Activated T-cell treated with anti-CD3 and anti-CD28 coated beads, Interleukin-2, amount 50 U/mL, for 72 hours (primary cell): Measurements from ENCODE around the gene ITPKA. TPM values are rescaled to one million over a fixed set of nuclear protein-coding genes. Genes with fewer than 3 reads are reported as not detected.

Experiments used
- ATAC-seq, 2 donors: fragments of 150-1000 bp; cut with Tn5 transposase; replicated peaks in 1 of 2; 2 replicates each; pipeline ENCODE4 v1.10.0; 2021; ENCODE audit warnings: moderate library complexity in 2 of 2, mild to moderate bottlenecking in 1 of 2
- DNase-seq, 2 donors: peaks; one replicate each; pipeline ENCODE4 v3.0.0; 2021 to 2022; ENCODE audit warnings: mixed read lengths in 1 of 2
- H3K27ac Mint-ChIP-seq: one replicate; pipeline ENCODE4 v1.8.0; 2022; ENCODE audit warnings: mild to moderate bottlenecking, moderate library complexity, mixed read lengths
- H3K27me3 Mint-ChIP-seq: one replicate; pipeline ENCODE4 v1.8.0; 2022; ENCODE audit warnings: low read depth, mixed read lengths
- H3K36me3 Mint-ChIP-seq, 2 donors: one replicate each; pipeline ENCODE4 v1.8.0; 2022; ENCODE audit warnings: mixed read lengths in 2 of 2, mild to moderate bottlenecking in 1 of 2; ENCODE audit not compliant: insufficient read depth in 2 of 2
- H3K4me1 Mint-ChIP-seq: one replicate; pipeline ENCODE4 v1.8.0; 2022; ENCODE audit warnings: low read depth, mixed read lengths
- H3K4me3 Mint-ChIP-seq, 2 donors: one replicate each; pipeline ENCODE4 v1.8.0; 2022; ENCODE audit warnings: mild to moderate bottlenecking in 2 of 2, mixed read lengths in 2 of 2, moderate library complexity in 2 of 2
- H3K9me3 Mint-ChIP-seq, 2 donors: one replicate each; pipeline ENCODE4 v1.8.0; 2022; ENCODE audit warnings: mixed read lengths in 2 of 2
- total RNA-seq, 2 donors: library from RNA; stranded (reverse); gene quantifications; one replicate each; pipeline ENCODE4 v1.2.3, GENCODE V29; 2022

Gene ITPKA
- total RNA-seq, 2 donors from 2014 or later = 12.9 to 14.9 TPM

DNA sequence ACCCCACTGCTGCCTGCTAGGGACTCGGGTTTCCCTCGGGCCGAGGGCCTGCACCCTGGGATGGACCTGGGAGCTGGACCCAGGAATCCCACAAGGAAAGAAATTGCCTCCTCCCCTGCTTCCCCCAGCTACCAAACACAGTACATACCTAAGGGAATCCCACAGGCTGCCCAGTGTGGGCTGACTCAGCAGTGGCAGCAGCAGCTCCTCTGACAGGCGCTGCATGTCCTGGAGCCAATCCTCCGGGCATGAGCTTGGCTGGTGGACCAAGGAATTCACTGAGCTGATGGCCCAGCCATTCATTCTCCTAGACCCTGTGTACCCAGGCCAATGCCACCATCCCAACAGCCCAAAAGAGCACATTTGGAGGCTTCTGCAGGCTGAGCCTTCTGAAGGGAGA lies 29.4 kb downstream of the ITPKA start:
- DNase-seq (no peak), ATAC-seq (no peak)
- Mint-ChIP-seq H3K36me3 (peaks cover 2% of the 10 kb centered on the region in 2 donors), H3K9me3 (no peaks in the 10 kb centered on the region), H3K27me3 (no peaks in the 10 kb centered on the region), H3K27ac (no peak overlapping the region), H3K4me3 (no peak overlapping the region), H3K4me1 (no peaks in the 10 kb centered on the region)

- Mint-ChIP-seq H3K4me3 (no peak overlapping the region), H3K4me1 (no peaks in the 10 kb centered on the region), H3K9me3 (no peaks in the 10 kb centered on the region), H3K27me3 (no peaks in the 10 kb centered on the region), H3K36me3 (peaks cover 9 to 11% of the 10 kb centered on the region in 2 donors), H3K27ac (no peak overlapping the region)
- ATAC-seq (no peak), DNase-seq (no peak)
Measured at GRCh38 chr15:41530363-41530956, 36.8 kb downstream of the ITPKA start.

GRCh38 chr15:41535544-41535943 lies 41.9 kb downstream of the ITPKA start:
- Mint-ChIP-seq H3K36me3 (peaks cover 2 to 12% of the 10 kb centered on the region in 2 donors), H3K4me1 (peaks cover 5% of the 10 kb centered on the region), H3K9me3 (no peaks in the 10 kb centered on the region), H3K27me3 (no peaks in the 10 kb centered on the region), H3K27ac (no peak overlapping the region), H3K4me3 (no peak overlapping the region)
- no peak for ATAC-seq
- DNase-seq = no peak

DNA sequence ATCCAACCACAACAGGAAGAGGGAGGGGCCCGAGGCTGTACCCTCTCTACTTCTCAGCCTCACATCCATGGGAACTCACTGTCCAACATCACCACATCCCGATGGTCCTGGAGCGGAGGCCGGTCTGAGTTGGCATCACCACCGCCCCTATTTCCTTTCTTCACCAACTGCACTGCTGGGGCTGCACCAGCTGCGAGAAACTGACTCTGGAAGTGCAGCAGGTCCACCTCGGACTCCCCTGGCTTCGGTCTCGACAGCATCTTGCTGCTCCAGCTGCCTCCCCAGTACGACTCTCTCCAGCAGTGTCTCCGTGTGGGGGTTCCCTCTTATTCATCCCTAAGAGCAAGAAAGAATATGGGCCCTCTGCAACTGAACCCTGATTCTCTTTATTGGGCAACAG lies 43.2 kb downstream of the ITPKA start:
- H3K9me3 Mint-ChIP-seq = no peaks in the 10 kb centered on the region
- ATAC-seq = no peak
- no peak for DNase-seq
- no peak overlapping the region for H3K27ac Mint-ChIP-seq
- H3K4me3 Mint-ChIP-seq = no peak overlapping the region
- no peaks in the 10 kb centered on the region for H3K27me3 Mint-ChIP-seq
- peaks cover 2 to 12% of the 10 kb centered on the region in 2 donors for H3K36me3 Mint-ChIP-seq
- H3K4me1 Mint-ChIP-seq = peaks cover 18% of the 10 kb centered on the region

- Mint-ChIP-seq H3K4me1 (peaks cover 30% of the 10 kb centered on the region), H3K9me3 (no peaks in the 10 kb centered on the region), H3K27ac (peak overlapping the region; percentile 85), H3K36me3 (no peaks in the 10 kb centered on the region), H3K27me3 (no peaks in the 10 kb centered on the region), H3K4me3 (peak overlapping the region; percentile 96)
- DNase-seq = no peak
- no peak for ATAC-seq
Measured at GRCh38 chr15:41543521-41543870, 49.8 kb downstream of the ITPKA start.

GRCh38 chr15:41544650-41545015 lies 51.0 kb downstream of the ITPKA start:
- peak in 1 of 2 donors; percentile 5 for DNase-seq
- Mint-ChIP-seq H3K27ac (no peak overlapping the region), H3K4me3 (peak overlapping the region; percentile 96), H3K4me1 (peaks cover 30% of the 10 kb centered on the region), H3K36me3 (no peaks in the 10 kb centered on the region), H3K9me3 (no peaks in the 10 kb centered on the region), H3K27me3 (no peaks in the 10 kb centered on the region)
- no peak for ATAC-seq

GRCh38 chr15:41545218-41545617 lies 51.5 kb downstream of the ITPKA start:
- no peaks in the 10 kb centered on the region for H3K9me3 Mint-ChIP-seq

DNA sequence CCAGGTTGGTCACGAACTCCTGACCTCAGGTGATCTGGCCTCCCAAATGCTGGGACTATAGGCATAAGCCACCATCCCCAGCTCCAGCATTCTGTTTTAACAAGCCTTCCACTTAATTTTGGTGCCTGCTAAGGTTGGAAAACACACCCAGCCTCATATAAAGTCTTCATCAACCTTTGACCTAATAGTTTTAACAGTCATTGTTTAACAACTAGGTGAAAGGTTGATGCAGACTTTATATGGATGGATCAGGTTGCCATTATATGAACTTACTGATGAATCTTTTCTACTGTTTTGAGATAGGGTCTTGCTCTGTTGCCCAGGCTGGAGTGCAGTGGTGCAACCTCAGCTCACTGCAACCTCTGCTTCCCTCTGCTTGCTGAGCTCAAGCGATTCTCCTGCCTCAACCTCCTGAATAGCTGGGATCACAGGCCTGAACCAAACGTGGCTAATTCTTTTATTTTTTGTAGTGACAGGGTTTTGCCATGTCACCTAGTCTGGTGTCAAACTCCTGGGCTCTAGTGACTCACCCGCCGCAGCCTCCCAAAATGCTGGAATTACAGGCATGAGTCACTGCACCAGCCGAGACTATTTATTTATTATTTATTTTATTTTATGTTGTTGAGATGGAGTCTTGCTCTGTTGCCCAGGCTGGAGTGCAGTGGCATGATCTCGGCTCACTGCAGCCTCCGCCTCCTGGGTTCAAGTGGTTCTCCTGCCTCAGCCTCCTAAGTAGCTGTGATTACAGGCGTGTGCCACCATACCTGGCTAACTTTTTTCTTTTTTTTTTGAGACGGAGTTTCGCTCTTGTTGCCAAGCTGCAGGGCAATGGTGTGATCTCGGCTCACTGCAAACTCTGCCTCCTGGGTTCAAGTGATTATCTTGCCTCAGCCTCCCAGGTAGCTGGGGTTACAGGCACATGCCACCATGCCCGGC lies 53.4 kb downstream of the ITPKA start:
- H3K9me3 Mint-ChIP-seq = no peaks in the 10 kb centered on the region
- peaks cover 15% of the 10 kb centered on the region for H3K4me1 Mint-ChIP-seq
- DNase-seq (no peak), ATAC-seq (no peak)
- H3K4me3 Mint-ChIP-seq = no peak overlapping the region
- no peaks in the 10 kb centered on the region for H3K27me3 Mint-ChIP-seq
- H3K36me3 Mint-ChIP-seq = no peaks in the 10 kb centered on the region
- H3K27ac Mint-ChIP-seq = no peak overlapping the region

More at GRCh38 chr15:41545218-41545617, 51.5 kb downstream of the ITPKA start:
- DNase-seq (no peak), ATAC-seq (no peak)
- Mint-ChIP-seq H3K4me3 (peak overlapping the region; percentile 96), H3K27ac (no peak overlapping the region), H3K27me3 (no peaks in the 10 kb centered on the region), H3K4me1 (peaks cover 30% of the 10 kb centered on the region), H3K36me3 (no peaks in the 10 kb centered on the region)

DNA sequence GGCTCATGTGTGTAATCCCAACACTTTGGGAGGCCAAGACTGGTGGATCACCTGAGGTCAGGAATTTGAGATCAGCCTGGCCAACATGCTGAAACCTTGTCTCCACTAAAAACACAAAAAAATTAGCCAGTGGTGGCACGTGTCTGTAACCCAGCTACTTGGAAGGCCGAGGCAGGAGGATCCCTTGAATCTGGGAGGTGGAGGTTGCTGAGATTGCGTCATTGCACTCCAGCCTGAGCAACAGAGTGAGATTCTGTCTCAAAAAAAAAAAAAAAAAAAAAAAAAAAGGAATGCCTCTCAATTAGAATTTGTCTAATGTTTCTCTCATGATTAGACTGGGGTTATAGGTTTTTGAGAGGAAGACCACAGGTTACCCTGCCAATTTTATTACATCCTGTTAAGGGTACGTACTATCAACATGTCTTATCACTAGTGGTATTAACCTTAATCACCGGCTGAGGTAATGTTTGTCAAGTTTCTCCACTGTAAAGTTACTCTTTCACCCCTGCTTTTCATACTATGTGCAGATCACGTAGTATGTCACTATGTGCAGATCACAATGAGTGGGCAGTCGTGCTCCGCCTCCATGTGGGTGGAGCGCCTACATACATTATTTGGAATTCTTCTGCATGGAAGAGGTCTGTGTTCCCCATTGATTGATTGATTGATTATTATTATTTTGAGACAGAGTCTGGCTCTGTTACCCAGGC lies 56.5 kb downstream of the ITPKA start:
- ATAC-seq = no peak
- no peaks in the 10 kb centered on the region for H3K27me3 Mint-ChIP-seq
- H3K36me3 Mint-ChIP-seq = no peaks in the 10 kb centered on the region
- H3K4me3 Mint-ChIP-seq = no peak overlapping the region
- DNase-seq = no peak
- H3K27ac Mint-ChIP-seq = no peak overlapping the region
- H3K4me1 Mint-ChIP-seq = peaks cover under 1% of the 10 kb centered on the region
- H3K9me3 Mint-ChIP-seq = no peaks in the 10 kb centered on the region

Other genes with a start within 250 kb of the ITPKA start
- 10 to 100 TPM; 15.3 TPM for gene OIP5, start 161.3 kb upstream of the ITPKA start, total RNA-seq
- 100 to 1,000 TPM; 179 to 184 TPM for gene NUSAP1, start 161.0 kb upstream of the ITPKA start, total RNA-seq
- gene NDUFAF1, start 91.4 kb upstream of the ITPKA start, total RNA-seq = 10 to 100 TPM; 14.3 to 19.9 TPM
- 10 to 100 TPM; 33.5 to 35.9 TPM for gene RTF1, start 76.8 kb upstream of the ITPKA start, total RNA-seq
- 1 to 10 TPM in 1 of 2 donors, under 1 TPM in 1; 0.72 to 1.7 TPM for gene LTK, start 20.0 kb downstream of the ITPKA start, total RNA-seq
- gene RPAP1, start 50.4 kb downstream of the ITPKA start, total RNA-seq = 10 to 100 TPM; 43.5 to 48.5 TPM
- gene TYRO3, start 65.3 kb downstream of the ITPKA start, total RNA-seq = 1 to 10 TPM; 2.2 to 3.0 TPM
- 10 to 100 TPM; 35.6 to 37.5 TPM for gene MGA, start 166.5 kb downstream of the ITPKA start, total RNA-seq